GM10248 (cell line): ENCODE results near the gene KEL.

Experiments used
- CTCF ChIA-PET: fragments of 300-600 bp; sonication (Branson Sonifier 250); formaldehyde crosslinking; extraction: SDS; loops from one replicate; lab custom pipeline; 2021; ENCODE audit warnings: antibody characterized with exemption; lab: Yijun Ruan, JAX
- POLR2A ChIA-PET: fragments of 350-650 bp; sonication (Branson Sonifier 250); formaldehyde crosslinking; extraction: SDS; loops from one replicate; lab custom pipeline; 2020; ENCODE audit warnings: antibody characterized with exemption; lab: Yijun Ruan, JAX
- DNase-seq: peaks from one replicate; pipeline ENCODE4 v3.0.0; 2012; ENCODE audit errors: extremely low spot score
- CTCF ChIP-seq: IDR thresholded peaks from 2 replicates; pipeline ENCODE4 v1.5.1; 2012; ENCODE audit warnings: mild to moderate bottlenecking, low read depth; ENCODE audit errors: extremely low read depth, missing control alignments, control extremely low read depth

Gene KEL

GRCh38 chr7:143002106-143002505 is 39.9 kb upstream of the KEL start:
- DNase-seq, result no peak
- POLR2A ChIA-PET, result no interaction called here

GRCh38 chr7:143000648-143001047 is 38.5 kb upstream of the KEL start:
- POLR2A ChIA-PET, result no interaction called here
- no peak for TF ChIP-seq CTCF
- no peak for DNase-seq
- CTCF ChIA-PET, result interaction anchor here (1.0 to 22.7 kb wide), 10 partner anchors 8 to 396 kb away, joined by 3 to 495 read pairs (median 28); partner anchors contain the start of gene TAS2R40

More at GRCh38 chr7:143002106-143002505, 39.9 kb upstream of the KEL start:
- CTCF ChIA-PET, result interaction anchor here (0.7 to 22.7 kb wide), 27 partner anchors 9 to 410 kb away, joined by 3 to 495 read pairs (median 4); partner anchors contain the start of genes EPHB6 and TAS2R40
- TF ChIP-seq CTCF, result no peak

GRCh38 chr7:142999793-143000192 is 37.6 kb upstream of the KEL start:
- CTCF ChIA-PET, result interaction anchor here (0.8 to 22.7 kb wide), 7 partner anchors 9 to 417 kb away, joined by 3 to 495 read pairs (median 4); partner anchors contain the start of gene TAS2R40
- POLR2A ChIA-PET, result no interaction called here
- TF ChIP-seq CTCF, result no peak
- no peak for DNase-seq

- POLR2A ChIA-PET, result no interaction called here
- CTCF ChIA-PET, result interaction anchor here (0.8 to 22.7 kb wide), 10 partner anchors 9 to 418 kb away, joined by 3 to 495 read pairs (median 4); partner anchors contain the start of gene TAS2R40
- DNase-seq, result no peak
- TF ChIP-seq CTCF, result no peak
Measured at GRCh38 chr7:142998966-142999365, 36.8 kb upstream of the KEL start.

- ChIA-PET POLR2A (no interaction called here), CTCF (interaction anchor here (4.7 to 22.7 kb wide), 2 partner anchors 11 to 222 kb away, joined by 25 to 495 read pairs; partner anchors contain the start of gene TAS2R40)
- no peak for DNase-seq
- TF ChIP-seq CTCF, result no peak
Measured at GRCh38 chr7:142997456-142997989, 35.4 kb upstream of the KEL start.

GRCh38 chr7:142992427-142992826 is 30.3 kb upstream of the KEL start:
- ChIA-PET POLR2A (no interaction called here), CTCF (interaction anchor here (0.9 to 2.2 kb wide), 4 partner anchors 11 to 457 kb away, joined by 3 to 30 read pairs (median 9); no protein-coding TSS in a partner anchor)
- TF ChIP-seq CTCF, result no peak
- no peak for DNase-seq
